Mammary epithelial cell (primary cell): ENCODE data around the gene TCN2.

Source experiments
- EZH2 ChIP-seq: IDR thresholded peaks from 2 replicates; pipeline ENCODE4 v1.6.1; 2012; ENCODE audit warnings: low read length, inconsistent platforms, borderline replicate concordance
- TF ChIP-seq, protein P1 (sequence below), 2 donors: IDR thresholded peaks in 1 of 2; conservative IDR thresholded peaks in 1 of 2; 2 replicates each; pipeline ENCODE4 v1.5.1; 2011 to 2012; ENCODE audit warnings: inconsistent platforms in 2 of 2, low read length in 2 of 2, mild to moderate bottlenecking in 2 of 2, control low read depth in 1 of 2, low read depth in 1 of 2; ENCODE audit not compliant: insufficient read depth in 1 of 2; ENCODE audit errors: extremely low read depth in 1 of 2

DNA sequence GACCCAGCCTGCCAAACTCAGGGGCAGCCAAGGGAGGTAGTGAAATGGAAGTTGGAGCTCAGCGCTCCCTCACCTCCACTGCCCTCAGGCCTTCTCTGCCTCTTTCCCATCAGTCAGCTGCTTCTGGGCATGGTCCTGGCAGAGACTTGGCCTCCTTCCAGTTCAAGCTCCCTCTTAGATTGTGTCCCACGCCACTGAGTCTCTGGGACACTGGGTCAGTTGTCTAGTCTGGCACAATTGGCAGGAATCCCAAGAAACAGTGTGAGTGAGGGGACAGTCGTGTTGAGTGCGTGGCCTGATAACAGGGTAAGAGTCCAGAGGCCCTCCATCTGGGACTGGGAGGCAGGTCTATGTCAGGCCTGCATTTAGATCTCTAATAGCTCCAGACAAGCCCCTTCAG is 21.5 kb downstream of the TCN2 start:
- TF ChIP-seq, protein P1, sequence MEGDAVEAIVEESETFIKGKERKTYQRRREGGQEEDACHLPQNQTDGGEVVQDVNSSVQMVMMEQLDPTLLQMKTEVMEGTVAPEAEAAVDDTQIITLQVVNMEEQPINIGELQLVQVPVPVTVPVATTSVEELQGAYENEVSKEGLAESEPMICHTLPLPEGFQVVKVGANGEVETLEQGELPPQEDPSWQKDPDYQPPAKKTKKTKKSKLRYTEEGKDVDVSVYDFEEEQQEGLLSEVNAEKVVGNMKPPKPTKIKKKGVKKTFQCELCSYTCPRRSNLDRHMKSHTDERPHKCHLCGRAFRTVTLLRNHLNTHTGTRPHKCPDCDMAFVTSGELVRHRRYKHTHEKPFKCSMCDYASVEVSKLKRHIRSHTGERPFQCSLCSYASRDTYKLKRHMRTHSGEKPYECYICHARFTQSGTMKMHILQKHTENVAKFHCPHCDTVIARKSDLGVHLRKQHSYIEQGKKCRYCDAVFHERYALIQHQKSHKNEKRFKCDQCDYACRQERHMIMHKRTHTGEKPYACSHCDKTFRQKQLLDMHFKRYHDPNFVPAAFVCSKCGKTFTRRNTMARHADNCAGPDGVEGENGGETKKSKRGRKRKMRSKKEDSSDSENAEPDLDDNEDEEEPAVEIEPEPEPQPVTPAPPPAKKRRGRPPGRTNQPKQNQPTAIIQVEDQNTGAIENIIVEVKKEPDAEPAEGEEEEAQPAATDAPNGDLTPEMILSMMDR (conservative IDR thresholded peaks at IDR 0.05 in 1 of 2, IDR thresholded peaks at IDR 0.05 in 1 of 2; ENCODE audit: extremely low read depth in 1 of 2, insufficient read depth in 1 of 2, low read depth in 1 of 2, low read length in 2 of 2) = no peak
- no peak for TF ChIP-seq EZH2
